Gastroesophageal sphincter (tissue), 3 donors: ENCODE data around the gene LDLRAD4.

Experiments
- POLR2AphosphoS5 ChIP-seq: sonication (generic); formaldehyde crosslinking; IDR thresholded peaks from one replicate; pipeline ENCODE4 v1.6.1; 2017; ENCODE audit warnings: antibody characterized with exemption
- TF ChIP-seq, protein P1 (sequence below), 4 experiments: fragments of 200-600 bp in 2 of 4; fragments of 450-650 bp in 2 of 4; sonication (generic) in 1 of 4; IDR thresholded peaks; one replicate each; pipeline ENCODE4 v1.5.1; 2017 to 2019; ENCODE audit warnings: antibody characterized with exemption in 4 of 4, mild to moderate bottlenecking in 2 of 4, moderate library complexity in 2 of 4

DNA sequence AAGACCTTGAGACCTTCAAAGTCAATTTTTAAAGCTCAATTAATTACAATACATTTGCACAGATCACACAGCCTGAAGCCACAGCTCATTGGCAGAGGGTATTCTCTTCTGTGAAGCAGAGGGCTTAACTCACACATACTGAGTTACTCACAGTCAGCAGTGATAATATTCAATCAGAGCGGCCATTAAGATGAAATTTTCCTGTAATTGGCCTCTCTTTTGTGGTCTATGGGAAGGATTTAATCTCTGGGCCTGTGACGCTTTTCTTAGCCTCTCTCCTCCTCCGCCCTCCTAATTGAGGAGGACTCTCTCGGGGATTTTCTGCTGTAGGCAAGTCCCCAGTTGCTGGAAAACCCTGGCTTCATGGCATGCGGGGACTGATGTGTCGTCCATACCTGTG lies 12.3 kb upstream of the LDLRAD4 start:
- TF ChIP-seq, protein P1, sequence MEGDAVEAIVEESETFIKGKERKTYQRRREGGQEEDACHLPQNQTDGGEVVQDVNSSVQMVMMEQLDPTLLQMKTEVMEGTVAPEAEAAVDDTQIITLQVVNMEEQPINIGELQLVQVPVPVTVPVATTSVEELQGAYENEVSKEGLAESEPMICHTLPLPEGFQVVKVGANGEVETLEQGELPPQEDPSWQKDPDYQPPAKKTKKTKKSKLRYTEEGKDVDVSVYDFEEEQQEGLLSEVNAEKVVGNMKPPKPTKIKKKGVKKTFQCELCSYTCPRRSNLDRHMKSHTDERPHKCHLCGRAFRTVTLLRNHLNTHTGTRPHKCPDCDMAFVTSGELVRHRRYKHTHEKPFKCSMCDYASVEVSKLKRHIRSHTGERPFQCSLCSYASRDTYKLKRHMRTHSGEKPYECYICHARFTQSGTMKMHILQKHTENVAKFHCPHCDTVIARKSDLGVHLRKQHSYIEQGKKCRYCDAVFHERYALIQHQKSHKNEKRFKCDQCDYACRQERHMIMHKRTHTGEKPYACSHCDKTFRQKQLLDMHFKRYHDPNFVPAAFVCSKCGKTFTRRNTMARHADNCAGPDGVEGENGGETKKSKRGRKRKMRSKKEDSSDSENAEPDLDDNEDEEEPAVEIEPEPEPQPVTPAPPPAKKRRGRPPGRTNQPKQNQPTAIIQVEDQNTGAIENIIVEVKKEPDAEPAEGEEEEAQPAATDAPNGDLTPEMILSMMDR (IDR thresholded peaks at IDR 0.05), result no peak
- no peak for TF ChIP-seq POLR2AphosphoS5
